Measurements from ENCODE around the gene SLC16A7.

The SLC16A7 gene

DNA sequence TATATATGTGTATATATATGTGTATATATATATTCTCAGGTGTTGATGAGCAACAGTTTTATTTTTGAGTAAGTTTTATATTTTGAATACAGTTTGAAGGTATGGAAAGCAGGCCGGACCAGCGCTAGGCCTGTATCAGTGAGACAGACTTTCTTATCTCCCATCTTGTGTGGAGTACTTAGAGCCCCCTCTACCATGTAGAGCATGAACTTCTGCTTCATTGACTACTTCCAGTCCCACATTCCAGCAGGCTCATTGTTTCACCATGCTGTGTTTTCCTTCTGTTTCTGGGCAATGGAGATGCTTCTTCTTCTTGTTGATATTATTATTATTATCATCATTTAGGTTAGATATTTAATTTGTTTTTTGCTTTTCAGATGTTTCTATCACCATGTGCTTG is 76.4 kb downstream of the SLC16A7 start:
- no peak for DNase-seq

DNA sequence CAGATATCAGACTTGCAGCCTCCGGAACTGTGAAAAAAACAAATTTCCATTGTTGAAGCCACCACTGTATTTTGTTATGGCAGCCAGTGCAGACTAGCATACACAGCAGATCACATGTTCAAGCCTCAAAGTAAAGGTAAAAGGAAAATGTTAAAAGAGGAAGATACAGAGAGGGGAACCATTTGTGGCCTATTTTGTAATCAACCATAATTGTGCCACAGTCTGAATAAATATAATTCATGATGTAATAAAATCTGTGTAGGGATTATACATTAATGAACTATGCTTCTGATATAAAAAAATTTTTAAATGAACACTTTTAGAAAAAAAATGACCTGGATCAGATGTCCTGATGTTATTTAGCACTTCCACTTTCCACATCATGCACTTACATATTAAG is 79.6 kb downstream of the SLC16A7 start:
- no peak for DNase-seq

DNA sequence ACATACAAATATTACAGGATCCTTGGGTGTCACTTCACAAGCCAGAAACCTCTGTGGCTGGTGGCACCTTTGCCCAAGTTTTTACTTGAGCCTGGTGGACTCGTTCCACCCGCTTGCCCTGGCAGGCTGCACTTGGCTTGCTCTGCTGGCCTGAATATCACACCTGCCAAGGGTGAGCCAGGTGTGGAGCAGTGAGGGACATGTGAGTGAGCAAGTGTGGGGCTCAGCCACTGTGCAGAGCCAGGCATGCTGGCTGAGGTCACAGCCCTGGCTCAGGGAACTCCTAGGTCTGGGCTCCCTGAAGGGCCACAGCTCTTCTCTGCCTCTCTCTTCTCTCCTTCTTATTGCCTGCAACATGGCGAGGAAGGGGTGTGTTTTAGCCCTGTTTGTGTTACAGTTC is 82.0 kb downstream of the SLC16A7 start:
- no peak for DNase-seq

DNA sequence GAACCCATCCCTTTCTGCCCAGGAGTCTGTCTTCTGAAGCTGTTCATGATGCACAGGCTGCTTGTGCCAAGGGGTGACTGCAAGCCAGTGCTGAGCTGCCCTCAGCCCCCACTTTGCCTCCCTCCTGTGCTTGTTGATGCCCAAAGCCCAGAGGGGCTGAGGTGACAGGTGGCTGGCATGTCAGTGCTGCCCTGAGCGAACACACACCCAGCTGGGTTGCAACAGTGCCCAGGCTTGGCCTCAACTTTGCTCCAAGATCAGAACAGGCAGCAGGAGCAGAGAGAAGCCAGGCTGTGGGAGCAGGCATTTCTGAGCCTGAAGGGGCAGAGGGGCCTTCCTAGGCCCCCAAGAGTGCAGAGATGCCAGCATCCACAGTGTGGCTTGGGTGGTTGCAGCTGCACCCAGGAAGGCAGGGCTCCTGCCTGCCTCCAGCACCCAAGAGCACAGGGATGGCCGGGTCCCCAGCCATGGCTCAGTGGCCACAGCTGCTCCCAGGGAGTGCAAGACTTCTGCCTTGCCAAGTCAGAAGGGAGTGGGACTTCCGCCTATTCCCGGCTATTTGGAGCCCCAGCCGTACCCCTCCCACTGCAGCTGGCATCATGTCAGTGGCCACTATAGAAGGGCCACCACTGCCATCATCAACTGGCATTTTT is 83.1 kb downstream of the SLC16A7 start:
- DNase-seq: peak; percentile 5

DNA sequence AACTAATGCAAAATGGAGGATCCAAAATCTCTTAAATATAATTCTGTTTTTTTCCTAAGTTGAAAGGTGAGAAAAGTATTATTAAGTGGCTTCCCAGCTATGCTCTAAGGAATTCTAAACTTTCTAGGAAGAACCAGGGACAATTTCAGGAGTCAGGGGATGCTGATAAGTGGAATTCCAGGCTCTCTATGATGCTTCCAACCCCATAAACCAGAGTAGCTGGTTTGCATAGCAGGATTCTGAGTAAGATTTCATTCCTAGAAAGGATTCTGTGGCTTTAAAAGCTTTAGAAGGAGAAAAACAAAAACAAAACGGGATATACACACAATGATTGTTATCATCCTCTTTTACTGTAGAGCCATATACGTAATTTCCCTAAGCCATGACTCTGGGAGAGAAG is 93.9 kb downstream of the SLC16A7 start:
- DNase-seq: no peak

DNA sequence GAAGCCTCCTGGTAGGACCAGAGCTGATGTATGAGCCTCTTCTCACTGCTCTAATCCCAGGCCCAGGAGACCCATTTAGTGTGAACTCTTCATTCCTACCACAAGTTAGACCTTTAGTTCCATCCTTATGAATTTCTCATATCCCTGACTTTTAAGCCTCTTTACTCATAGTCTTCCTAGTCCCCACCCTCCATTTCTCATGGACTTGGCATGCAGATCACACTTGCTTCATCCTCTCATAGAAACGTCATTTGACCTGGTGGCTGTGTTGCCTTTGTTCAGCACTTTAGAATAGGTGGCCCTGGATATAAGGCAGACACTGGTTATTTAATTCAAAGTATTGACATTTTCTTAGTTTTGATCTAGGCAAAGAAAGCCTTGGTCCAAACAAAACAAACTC is 99.5 kb downstream of the SLC16A7 start:
- no peak for DNase-seq

DNA sequence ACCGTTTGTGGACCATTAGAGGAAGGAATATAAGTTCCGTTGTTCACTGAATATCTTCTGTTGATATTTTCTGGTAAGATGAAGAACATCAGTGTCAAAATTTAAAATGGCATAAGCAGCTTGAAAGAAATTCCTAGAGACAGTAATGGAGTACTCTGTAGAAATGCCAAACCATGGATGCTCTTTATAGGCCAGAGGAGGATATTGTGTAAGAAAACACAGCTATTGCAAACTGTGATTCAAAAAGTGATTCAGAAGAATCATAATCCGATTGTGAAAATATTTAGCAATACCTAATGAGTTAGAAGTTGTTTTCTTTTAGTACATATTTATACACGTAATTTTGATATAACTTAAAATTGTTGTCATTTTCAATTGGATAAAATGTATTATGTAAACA is 102.8 kb downstream of the SLC16A7 start:
- no peak for DNase-seq

DNA sequence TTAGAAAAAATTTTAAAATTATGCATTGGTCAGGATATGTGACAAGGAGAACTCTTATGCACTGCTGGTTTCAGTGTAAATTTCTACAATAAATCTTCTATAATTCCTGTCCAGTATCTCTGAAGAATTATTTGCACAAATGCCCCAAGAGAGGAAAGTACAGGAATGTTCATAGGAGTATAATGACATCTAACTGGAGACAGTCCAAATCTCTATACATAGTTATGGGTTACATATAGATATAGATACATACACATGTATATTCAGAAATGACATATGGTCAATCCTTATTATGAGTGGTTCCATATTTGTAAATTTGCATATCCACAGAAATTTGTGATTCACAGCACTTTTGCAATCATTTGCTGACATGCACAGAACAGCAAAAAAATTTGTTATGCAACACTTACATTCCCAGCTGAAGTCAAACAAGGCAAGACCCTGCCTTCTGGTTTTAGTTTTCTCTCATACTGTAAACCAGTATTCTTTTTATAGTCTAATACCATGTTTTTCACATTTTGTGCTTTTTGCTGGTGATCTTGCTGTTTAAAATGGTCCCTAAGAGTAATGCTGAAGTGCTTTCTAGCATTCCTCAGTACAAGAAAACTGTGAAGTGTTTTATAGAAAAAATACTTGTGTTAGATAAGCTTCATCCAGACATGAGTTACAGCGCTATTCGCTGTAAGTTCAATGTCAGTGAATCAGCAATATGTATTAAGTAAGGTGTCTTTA is 103.8 kb downstream of the SLC16A7 start:
- no peak for DNase-seq

DNA sequence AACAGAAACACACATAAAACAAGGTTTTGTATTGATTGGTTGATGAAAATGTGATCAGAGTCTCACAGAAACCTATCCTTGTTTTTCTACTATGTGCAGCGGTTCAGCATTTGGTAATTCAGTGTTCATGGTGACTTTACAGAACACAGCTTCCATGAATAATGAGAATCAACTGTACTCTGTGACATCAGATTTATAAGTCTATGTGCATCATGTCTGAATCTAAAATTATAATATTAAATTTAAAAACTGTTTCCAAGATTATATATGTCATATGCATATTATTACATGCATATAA is 104.3 kb downstream of the SLC16A7 start:
- DNase-seq: no peak

DNA sequence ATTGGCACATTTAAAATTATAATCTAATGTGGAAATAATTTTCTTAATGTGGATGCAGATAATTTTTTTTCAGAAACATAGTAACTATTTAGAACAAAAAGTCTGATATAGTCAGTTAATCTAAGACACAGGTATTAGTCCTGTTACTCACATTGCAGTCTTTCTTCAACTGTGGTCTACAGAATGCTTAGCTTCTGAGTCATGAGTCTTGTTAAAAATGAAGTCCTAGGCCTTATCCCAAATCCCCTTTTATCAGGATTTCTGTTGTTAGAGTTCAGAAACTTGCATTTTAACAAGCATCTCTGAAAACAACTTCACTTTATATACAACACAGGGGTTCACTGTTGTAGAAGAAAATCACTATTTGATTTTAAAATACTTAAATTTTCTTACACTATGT is 112.2 kb downstream of the SLC16A7 start:
- DNase-seq: peak; percentile 21

DNA sequence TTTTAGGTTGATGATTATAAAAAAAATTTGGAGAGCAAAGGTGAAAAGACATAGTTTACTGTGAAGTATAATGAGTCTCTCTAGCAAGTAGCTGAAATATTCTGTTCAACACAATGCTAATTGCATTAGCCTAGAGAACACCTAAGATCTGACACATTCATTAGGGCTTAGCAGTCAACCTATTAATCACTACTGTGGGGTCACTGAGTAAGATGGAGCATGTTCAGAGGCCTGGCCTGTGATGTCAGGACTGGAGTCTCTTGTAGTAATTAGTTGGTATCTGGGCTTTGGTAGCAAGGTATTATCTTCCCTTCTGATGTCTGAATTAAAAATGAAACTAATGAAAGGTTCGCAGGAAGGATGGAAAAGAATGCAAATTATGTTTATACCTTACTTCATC is 112.7 kb downstream of the SLC16A7 start:
- peak; percentile 89 for DNase-seq

DNA sequence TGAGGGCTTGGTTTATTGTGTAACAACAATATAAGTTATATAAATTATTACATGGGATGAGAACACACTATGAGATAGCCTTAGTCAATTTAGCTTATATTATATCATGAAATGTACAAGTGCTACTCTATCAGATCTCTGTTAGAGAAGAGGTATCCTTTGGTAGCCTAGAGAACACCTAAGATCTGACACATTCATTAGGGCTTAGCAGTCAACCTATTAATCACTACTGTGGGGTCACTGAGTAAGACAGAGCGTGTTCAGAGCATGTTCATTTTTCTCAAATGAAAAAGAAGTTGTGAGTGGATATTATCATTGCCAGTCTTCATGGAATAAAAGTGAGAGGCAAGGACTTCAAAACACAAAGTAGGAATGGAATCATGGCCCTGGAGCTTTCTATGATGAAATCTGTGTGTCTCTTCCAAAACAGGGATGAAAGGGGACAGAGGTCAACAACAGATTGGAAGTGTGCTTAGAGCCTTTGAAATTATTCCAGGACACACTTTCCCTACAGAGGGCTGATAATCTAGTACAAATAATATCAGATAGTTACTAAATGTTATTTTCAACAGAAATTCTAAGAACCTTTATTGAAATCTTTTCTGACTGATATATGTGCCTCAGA is 114.3 kb downstream of the SLC16A7 start:
- DNase-seq: no peak

DNA sequence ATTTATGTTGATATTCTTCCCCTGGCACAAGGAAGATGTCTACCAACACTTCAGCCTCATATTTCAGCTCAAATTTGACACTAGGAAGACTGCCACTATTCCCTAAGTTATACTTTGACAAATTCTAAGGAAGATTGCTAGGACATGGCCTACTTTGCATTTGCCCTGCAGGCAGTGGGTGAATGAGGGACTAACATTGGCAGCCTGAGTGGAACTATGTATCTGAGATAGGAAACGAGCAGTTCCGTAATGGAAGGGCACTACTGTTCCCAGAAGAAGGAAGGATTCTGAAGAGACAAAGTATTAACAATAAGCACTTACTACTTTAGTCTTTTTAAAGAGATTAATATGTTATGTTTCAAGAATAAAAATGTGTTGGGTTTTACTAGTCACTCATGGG is 115.1 kb downstream of the SLC16A7 start:
- DNase-seq: no peak

DNA sequence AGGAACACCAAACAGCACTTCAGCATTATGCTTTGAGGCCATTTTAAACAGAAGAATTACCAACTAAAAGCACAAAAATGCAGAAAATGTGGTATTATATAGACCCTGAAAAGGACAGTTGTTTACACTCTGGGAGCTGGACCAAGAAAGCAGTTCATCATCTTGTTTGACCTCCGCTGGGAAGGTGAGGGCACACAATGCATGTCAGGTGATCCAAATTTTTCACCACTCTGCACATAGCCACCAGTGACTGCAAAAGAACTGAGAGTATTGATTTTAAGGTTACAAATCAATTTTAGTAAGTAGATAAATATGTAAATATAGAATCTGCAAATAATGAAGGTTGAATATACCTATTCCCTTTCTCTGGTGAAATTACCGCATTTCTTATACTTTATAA is 119.6 kb downstream of the SLC16A7 start:
- DNase-seq: no peak

DNA sequence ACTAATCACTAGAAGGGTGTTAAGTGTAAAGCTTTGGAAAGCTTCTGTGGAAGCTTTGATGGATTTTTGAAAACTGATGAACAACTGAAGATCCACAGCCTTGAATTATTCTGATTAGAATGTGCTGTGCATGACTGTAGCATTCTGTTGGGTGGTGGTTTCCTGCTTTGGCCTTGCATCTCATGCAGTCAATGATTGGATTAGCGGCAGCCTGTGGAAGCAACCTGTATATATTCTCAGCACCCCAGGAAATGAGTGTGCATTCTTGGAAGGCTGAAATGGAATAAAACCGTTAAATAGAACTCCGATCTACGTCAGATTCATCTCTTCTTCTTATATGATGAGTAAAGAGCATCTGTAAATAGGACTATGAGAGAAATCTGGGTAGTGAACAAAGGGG is 120.2 kb downstream of the SLC16A7 start:
- DNase-seq: no peak

DNA sequence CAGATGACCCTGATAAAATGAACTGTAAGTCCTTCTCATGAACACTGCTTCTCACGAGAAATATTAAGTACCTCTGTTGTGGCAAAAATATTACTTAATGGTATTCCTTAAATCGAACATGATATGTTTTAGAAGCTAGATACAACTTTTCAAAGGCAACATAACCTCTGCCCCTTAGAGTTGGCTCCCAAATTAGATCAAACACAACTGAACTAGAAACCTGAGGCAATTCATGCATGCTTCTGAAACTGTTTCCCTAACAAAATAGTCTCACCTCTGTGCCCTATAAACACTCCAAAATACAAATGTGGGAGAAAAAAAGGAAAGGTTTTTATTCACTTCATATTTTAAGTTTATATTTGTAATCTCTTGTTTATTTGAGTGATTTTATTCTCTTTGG is 121.6 kb downstream of the SLC16A7 start:
- DNase-seq: peak; percentile 19

DNA sequence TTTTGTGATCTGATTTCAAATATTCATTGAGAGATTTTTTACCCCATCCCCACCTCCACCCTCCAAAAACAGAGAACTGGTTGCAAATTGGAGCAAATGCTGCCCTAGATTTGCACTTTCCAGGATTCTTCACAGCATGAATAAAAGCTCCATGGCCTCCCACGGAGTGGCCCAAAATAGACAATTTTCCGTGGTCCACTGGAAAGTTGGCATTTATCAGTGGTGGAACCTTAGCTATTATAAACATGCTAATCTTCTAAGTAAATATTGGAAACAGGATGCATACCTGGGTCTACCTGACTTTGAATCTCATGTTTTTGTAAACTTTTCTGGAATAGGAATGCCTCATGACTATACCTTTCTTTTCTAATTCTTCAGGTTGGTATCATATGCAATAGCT is 123.9 kb downstream of the SLC16A7 start:
- DNase-seq: no peak

DNA sequence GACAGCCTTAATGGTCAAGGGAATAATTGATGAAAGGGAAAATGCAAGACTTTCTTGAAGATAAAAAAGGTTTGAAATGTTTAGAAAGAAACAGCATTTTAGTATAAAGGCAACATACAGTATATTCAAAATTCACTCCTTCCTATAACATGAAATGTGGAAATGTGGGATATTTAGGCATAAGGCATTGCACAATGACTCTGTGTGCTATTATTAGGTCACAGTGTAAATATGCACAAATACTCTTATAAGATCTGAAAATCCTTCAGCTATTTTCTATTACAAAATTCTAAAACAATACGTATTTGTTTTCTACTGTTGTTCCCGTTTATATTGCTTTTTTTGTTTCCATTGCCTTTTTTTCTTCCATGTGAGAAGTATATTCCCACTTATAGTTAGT is 127.7 kb downstream of the SLC16A7 start:
- DNase-seq: no peak

DNA sequence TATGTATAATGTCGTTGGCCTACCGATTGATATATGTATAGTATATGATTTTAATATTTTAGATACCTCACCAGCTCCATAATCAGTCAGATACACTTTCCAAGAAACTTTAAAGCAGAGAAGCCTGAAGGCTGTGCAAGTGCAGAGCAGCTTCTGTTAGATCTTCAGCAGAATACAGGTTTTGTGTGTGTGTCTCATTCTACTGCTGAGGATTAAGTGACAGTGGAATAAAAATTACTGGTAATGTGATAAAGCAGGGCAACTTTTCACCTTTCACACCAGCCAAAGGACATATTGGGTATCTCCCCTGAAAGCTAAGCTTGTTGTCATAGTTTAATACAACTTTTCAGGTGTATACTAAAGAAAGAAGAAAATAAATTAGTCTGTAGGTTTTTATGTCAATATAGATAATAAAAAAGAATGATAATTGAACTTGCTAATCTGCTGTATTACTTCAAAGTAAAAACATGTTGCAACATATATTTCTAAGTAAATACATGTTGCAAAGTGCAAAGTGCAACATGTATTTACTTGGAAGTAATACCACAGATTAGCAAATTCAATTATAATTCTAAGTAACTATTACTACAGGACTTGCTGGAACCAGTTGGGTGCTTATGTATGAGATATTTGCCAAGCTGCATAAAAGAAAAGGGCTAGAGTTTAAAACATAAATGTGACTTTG is 128.3 kb downstream of the SLC16A7 start:
- DNase-seq: no peak

DNA sequence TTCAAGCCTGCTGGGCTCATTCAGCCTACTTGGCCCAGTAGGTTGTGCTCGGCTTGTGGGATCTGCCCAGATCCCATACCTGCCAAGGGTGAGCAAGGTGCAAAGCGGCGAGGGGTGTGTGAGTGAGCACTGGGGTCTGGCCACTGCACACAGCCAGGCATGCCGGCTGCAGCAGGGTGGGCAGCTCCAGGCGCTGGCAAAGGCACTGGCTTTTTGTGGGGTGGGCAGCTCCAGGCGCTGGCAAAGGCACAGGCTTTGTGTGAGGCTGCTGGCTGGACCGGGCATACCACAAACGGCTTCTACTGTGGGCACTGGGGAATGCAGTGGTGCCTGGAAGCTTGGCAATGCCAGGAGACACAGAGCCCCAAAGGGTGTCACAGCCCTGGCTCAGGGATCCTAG is 137.4 kb downstream of the SLC16A7 start:
- no peak for DNase-seq

DNA sequence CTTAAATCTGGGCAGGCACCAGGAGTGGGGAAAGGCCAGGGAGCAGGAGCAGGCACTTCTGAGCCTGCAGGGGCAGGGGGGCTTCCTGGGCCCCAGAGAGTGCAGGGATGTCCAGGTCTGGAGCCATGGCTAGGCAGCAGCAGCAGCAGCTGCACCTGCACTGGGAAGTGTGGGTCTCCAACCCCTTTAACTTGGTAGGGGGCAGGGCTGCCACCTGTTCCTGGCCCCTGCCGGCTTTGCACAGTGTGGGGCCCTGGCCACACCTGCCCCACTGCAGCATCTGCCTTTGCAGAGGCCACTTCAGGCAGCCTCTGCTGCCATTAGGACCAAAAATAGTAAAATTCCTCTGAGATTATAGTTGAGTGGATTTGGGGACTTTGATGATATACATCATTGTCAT is 138.5 kb downstream of the SLC16A7 start:
- DNase-seq: peak; percentile 59

DNA sequence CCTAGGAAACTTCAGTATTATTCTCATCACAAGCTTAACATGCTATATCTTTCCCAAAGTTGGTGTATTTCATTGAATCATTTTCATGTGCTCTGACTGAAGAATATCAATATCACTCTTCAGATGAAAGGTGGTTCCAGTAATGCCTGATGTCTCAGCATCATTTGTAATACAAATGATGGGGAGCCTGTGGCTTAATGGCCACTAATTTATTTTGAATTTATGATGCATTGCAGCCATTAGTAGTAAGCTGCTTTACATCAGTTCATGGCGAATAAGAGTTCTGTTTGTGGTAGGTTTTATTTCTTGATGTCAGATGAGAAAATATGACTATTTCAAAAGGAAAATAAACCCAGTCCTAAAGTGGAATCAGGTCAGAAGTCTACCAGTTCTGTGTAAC is 139.4 kb downstream of the SLC16A7 start:
- DNase-seq: no peak

DNA sequence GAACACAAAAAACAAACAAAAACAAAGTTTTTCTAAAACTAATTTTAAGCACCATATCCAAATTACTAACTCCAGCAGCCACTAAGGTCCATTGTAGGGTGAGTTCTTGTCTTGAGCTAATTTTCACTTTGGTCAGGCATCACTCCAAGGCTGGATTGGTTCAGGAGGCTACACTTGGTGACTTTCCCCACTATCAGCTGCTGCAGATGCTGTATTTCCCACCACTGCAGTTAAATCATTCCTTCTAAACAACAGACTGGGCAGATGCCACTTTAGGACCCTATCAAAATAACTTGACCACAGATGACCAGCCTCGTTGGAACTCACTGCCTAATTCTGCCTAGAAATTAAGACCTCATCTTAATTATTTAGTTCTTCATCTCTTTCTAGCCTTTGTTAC is 140.5 kb downstream of the SLC16A7 start:
- DNase-seq: no peak

DNA sequence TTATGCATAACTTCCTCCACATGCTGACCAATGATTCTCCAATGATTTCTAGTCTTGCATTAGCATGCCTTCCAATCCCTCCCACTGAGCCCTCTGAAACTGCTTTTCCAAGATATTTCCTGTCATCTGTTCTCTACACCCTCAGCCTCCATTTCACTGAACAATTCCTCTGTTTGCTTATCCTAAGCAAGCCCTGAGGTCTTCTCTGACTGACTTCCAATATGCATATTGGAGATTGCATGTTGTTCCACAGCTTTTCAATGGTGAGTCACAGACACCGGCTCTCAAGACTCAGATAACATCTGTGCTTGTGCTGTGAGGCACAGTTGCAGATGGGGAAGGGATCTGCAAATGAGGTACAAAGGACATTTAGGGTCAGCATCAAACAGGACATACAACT is 141.0 kb downstream of the SLC16A7 start:
- peak; percentile 68 for DNase-seq

Measured in NCI-H2171 treated with DMSO at 0.1 percent for 48 hours (cell line).